Medulla oblongata (tissue), 1 donor: ENCODE measurements around the gene PFKFB3.
"Not testable (repeated sequence)": the region's sequence is repeated elsewhere in the genome, so short reads cannot be mapped to it uniquely, and the experiment has no call there.

Experiments
- DNase-seq: peaks from one replicate; pipeline ENCODE4 v3.0.0-alpha.2; 2015; ENCODE audit errors: extremely low spot score

Gene PFKFB3

DNA sequence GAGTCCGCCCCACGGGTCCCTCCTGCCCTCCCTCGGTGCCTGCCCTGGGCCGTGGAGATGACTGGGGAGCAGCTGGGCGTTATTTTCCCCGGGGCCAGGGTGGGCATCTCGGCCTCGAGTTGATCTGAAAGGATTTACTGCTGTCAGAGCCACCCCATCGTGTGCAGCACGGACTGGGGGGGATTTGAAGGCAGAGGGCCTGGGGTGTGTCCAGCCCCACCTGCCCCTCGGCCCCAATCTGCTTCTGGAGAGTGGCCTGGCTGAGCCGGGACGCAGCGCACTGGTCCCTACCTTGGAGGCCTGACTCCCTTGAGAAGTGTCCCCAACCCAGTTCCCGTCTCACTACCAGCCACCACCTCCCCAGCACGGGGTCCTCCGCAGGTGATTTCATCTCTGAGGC is 24.2 kb upstream of the PFKFB3 start:
- DNase-seq: no peak

DNA sequence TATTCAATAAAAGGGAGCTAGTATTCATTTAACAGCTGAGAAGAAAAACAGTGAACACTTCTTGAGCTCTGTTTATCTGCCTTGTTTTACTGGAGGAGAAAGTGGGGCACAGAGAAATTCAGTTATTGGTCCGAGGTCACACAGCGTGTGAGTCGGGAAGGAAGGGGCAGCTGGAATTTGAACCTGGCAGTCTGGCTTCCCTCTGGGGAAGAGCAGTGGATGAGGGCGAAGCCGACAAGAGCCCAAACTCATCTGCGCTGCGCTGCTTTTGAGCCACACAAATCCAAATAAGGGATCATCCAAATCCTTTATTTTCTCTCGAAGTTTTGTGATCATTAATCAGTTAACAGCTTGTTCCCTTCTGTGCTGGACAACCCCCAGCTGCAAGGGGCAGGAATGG is 23.7 kb upstream of the PFKFB3 start:
- DNase-seq: no peak

DNA sequence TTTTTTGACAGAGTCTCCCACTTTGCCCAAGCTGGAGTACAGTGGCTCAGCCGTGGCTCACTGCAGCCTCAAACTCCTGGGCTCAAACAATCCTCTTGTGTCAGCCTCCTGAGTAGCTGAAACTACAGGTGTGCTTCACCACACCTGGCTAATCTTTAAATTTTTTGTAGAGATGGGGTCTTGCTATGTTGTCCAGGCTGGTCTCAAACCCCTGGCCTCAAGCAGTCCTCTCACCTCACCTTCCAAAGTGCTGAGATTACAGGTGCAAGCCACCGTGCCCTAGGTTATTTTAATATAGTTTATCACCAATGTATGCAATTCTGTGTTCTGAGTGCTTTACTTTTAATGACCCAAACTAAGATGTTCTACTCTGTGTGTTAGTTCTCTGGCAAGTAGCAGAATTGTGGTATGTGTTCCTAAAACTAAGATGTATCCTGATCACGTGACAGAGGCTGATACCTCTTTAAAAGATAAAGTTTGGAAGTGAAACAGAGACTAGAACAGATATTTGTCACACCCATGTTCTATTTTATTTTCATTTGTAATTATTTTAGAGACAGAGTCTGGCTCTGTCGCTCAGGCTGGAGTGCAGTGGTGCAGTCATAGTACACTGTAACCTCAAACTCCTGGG is 22.1 kb upstream of the PFKFB3 start:
- DNase-seq: no peak

DNA sequence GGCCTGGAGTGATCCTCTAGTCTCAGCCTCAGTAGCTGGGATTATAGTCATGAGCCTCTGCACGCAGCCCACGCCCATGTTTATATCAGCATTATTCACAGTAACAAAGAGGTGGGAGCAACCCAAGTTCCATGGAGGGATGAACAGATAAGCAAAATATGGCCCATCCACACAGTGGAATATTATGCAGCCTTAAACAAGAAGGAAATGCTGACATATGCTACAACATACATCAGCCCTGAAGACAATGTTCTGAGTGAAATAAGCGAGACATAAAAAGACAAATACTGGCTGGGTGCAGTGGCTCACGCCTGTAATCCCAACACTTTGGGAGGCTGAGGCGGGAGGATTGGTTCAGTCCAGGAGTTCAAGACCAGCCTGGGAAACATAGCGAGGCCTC is 21.5 kb upstream of the PFKFB3 start:
- DNase-seq: no peak

DNA sequence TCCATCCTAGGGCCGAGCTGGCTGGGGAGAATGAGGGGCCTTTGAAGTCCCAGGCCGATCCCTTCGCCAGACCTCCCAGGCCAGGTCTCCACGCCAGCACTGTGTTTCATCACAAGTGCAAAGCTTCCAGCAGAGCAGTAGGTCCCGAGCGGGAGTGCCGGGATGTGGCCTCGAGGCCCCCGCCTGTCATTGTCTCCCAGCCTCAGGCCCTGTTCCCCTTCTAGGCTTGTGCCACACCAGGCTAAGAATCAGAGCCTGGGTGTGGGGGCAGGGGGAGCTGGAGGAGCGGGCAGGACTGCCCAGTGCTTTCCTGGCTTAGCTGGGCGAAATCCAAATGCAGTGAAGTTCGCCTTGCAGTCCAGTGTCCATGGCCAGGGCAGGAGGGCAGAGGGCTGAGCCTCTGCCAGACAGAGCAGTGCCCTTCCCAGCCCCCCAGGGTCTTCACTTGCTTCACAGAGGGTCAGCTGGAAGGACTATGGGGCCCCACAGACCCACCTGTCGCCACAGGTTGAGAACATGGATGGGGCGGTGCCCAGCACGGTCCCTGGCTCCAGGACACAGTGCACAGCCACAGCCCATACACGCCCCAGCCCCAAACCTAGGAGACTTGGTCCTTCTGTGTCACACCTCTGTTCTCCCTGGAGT is 20.2 kb upstream of the PFKFB3 start:
- DNase-seq: no peak

DNA sequence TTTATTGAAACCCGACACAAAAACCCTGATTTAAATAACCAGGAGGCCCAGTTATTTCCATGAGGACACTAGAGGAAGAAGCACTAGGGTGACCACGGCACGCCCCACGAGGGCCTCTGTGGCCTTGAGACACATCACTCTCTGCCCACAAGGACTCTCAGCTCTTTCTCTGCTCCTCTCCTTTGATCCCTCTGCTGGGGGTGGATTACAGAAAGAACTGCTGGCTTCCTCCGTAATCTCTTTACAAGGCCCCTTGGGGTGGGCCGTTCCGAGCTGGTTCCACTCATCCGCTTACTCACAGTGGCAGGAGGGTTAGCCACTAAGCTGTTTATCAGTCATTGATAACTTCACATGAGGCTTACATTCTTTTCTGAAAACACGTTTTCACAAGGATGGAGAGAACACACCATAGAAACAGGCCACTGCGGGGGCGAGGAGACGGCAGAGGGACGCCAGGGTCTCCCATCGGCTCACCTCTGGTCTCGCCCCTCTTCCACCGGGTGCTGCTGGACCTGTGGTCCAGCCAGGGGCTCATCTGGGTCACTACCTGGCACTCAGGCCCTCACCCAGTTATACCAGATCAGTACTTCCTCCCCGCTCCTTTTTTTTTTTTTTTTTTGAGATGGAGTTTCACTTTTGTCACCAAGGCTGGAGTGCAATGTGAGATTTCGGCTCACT is 17.6 kb upstream of the PFKFB3 start:
- no peak for DNase-seq

DNA sequence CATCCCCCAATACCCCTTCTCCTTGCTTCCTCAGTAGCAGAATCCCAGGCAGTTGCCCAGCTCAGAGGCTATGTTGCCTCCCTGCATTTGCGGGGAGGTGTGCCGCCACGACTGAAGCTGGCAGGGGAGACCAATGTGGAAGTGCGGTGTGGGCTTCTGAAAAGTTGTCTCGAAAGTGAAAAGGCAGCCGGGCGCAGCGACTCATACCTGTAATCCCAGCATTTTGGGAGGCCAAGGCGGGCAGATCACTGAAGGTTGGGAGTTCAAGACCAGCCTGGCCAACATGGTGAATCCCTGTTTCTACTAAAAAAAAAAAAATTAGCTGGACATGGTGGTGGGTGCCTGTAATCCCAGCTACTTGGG is 15.9 kb upstream of the PFKFB3 start:
- DNase-seq: no peak

DNA sequence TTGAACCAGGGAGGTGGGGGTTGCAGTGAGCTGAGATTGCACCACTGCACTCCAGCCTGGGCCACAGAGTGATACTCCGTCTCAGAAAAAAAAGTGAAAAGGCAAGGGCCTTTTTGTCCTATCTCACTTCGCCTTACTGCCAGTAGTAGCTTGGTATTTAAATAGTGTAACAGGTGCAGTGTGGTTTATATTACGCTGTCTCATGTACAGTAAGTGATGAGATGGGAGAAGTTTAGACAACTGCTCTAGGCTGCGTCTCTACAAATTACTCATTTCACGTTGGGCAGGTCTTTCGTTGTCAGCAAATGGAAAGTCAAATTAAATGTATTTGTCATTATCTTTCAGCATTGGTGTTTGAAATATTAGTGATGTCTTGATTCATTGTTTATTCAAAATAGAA is 15.5 kb upstream of the PFKFB3 start:
- DNase-seq: no peak

DNA sequence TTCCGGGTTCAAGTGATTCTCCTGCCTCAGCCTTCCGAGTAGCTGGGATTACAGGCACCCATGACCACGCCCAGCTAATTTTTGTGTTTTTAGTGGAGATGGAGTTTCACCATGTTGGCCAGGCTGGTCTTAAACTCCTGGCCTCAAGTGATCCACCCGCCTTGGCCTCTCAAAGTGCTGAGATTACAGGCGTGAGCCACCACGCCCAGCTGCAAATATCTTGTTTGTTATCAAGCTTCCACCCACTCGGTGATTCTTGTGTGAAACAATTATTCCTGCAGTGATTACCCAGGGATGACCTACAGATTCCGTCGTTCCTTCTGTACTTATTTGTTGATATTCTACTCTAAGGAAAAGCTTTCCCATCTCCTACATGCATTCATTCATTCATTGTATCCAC is 12.7 kb upstream of the PFKFB3 start:
- DNase-seq: not testable (repeated sequence)

DNA sequence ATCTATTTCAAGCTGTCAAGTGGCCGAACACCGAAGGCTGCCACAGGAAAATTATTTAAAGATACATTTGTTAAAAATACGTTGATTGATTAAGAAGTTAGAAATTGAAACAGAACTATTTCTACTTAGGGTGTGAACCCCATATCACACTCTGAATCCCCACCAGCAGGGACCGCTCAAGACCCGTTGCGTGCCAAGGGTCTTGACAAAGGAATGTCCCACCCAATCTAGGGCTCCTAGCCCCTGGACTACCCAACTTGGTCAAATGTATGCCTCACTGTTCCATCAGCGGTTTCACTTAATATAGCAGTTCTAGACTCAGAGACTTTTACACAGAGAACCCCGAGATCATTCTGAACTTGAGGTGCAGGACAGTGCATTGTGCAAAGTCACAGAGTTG is 11.6 kb upstream of the PFKFB3 start:
- DNase-seq: no peak

DNA sequence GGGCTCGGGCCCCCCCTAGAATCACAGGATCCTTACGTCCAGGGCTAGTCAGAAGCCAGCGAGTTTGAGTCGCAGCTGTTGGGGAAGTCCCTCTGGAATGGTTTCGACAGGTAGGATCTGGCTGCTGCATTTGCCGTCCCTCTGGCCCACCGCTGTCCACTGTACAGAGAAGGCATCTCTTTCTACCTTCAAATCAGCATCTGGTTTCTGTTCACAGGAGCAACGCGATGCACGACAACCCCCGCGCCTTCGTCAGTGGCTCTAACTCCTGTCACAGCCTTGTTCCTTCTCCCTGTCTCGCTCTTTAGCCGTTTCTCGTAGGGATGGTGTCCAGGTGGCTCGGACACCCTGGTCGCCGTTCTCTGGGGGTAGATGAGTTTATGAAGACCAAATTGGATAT is 11.2 kb upstream of the PFKFB3 start:
- no peak for DNase-seq

DNA sequence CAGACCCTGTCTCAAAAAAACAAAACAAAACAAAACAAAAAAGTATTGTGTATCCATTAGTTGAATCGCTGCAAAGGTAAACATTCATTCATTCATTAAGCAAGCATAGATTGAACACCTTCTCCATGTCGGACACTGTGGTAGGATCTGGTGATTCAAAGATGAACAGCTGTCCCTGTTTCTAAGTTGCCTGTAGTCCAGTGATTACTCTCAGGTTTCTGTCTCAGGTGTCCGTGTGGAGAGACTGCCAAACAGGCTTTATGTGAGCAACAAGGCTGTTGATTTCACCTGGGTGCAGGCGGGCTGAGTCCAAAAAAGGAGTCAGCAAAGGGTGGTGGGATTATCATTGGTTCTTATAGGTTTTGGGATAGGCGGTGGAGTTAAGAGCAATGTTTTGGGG is 9.4 kb upstream of the PFKFB3 start:
- not testable (repeated sequence) for DNase-seq

DNA sequence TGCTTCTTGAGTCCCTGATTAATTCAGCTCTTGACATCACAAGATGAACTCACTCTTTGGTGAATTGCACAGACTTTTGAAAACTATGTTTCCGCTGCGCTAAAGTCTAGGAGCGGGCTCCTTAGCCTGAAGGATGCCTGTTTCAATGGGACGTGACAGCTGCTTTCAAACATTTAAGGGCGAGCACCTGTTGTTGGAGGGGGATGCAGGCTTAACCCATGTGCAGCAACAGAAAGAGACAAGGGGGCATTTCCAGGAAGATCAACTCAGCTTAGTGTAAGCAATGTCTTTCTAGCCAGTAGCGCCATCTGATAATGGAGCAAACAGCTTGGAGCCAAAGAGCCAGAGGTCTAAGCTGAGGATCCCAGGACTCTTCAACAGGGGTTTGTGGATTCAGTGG is 8.4 kb upstream of the PFKFB3 start:
- DNase-seq: no peak

DNA sequence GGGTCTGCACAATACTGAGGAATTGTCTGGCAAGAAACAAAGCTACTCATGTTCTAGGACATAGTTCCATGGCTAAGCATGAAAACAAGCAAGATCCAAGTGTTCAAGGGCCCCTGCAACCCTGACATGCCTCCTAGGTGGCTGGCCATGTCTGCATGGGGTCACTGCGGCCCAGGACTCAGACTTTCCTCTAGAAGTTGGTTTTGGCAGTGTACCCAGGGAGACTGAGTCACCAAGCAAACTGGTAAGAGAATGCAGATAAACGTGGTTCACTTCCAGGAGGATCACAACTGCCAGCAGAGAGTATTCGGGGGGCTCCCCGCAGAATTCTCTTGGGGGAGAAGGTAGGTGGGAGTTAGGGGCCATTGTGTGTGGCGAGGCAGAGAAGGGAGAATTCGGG is 7.4 kb upstream of the PFKFB3 start:
- DNase-seq: no peak

DNA sequence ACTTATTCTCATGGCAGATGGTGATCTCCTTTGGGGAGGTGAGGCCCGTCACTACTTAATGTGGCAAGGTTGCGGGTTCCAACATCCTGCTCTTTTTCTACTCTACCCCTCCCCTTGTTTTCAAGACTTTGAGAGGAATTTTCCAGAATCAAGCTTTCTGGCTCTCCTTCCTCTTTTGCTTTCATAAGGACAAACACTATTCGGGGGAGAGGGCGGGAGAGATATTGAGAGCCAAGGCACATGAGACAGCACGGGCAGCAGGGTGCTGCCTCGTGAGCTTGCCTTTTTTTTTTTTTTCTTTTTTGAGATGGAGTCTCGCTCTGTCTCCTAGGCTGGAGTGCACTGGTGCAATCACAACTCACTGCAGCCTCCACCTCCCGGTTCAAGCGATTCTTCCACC is 6.9 kb upstream of the PFKFB3 start:
- peak; percentile 77 for DNase-seq

DNA sequence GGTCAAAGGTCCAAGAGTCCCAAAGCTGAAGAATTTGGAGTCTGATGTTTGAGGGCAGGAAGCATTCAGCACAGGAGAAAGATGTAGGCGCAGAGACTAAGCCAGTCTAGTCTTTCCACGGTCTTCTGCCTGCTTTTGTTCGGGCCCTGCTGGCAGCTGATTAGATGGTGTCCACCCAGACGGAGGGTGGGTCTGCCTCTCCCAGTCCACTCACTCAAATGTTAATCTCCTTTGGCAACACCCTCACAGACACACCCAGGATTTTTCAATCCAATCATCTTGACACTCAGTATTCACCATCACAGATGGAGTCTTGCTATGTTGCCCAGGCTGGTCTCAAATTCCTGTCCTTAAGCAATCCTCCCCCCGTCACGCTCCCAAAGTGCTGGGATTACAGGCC is 6.2 kb upstream of the PFKFB3 start:
- DNase-seq: not testable (repeated sequence)

DNA sequence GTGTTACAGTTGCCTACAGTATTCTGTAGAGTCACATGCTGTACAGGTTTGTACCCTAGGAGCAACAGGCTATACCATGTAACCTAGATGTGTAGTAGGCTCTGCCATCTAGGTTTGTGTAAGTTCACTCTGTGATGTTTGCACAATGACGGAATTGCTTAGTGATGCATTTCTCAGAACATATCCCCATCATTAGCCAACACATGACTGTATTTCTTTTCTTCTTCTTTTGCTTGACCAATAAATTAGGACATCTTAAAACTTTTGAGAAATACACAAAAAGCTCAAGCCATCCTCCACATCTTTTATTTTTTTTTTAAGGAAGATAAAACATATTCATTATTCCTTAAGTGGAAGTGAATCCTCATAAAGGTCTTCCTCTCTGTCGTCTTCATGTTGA is 5.4 kb upstream of the PFKFB3 start:
- DNase-seq: no peak

DNA sequence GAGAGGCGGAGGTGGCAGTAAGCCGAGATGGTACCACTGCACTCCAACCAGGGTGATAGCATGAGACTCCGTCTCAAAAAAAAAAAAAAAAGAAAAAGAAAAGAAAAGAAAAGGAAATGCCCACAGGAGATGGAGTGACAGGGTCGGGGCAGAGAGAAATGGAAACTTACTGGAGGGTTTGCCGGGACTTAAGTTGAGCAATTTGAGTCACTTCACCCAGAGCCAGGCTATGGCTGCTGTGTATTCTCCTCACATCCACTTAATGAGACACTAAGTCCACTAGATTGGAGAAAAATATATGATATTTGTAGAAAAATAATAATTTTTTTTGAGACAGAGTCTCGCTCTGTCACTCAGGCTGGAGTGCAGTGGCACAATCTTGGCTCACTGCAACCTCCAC is 4.6 kb upstream of the PFKFB3 start:
- DNase-seq: no peak

DNA sequence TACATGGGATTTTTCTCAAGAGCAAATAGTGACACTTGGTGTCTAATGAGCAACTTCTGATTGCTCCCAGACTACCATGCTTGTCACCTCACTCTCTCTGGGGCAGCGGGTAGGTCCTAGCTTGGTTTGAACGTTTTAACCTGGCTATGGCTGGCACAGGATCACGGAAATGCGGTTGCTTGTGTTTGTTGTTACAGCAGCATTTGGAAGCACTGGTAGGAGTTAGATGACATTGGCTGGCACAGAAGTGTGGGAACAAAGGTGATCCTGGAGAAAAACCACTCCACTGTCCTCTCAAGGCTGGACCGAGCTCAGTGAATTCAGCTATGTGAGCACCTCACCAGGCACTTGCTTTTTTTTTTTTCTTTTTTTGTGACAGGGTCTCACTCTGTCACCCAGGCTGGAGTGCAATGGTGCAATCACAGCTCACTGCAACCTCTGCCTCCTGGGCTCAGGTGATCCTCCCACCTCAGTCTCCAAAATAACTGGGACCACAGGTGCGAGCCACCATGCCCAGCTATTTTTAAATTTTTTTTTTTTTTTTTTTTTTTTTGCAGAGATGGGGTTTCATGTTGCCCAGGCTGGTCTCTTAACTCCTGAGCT is 3.5 kb upstream of the PFKFB3 start:
- DNase-seq: no peak

DNA sequence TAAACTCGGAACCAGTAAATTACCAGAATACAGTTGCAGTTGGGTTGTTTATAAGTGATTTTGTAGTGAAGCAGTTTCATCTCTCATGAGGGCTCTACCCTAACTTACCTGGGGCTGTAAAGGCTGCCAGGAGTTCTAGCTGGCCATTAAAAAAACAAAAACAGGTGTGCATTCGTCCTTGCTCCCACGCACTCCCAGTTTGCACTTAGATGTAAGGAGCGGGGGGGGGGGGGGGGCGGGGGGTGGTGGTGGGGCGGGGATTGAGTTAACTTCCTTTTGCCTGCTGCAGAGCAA is 2.3 kb upstream of the PFKFB3 start:
- no peak for DNase-seq

DNA sequence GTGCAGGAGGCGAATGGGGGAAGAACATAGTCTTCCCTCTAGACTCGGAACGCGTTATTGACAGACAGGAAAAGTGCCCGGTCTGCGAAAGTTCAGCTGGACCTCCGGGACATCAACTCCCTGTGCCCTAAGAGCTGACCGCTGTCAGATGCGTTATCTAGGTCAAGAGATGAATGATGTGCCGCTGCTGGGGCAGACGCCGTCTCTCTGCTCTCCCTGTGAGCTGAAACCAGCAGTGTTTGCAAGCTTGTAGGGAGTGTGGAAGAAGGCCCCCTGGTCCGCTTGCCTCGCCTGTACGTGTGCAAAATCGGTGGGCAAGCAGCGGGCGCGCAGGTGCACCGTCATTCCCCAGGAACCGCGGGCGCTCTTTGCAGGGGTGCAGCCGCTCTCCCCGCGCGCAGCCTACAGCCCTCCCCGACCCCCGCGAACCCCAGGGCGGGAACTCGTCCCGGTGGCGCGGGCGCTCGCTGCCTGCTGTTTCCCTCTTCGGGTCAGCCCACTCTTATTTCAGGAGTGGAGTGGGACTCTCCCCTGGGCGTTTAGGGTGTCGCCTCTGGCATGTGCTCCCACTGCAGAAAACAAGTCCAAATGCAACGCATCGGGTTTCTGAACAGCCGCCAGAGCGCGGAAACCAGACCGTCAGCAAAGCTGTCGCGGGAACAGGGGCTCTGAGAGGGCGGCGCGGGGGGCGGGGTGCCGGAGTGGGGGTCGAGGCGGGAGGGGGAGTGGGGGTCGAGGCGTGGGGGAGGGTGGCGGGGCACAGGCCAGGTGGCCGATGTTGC is 1.8 kb upstream of the PFKFB3 start:
- peak; percentile 54 for DNase-seq

DNA sequence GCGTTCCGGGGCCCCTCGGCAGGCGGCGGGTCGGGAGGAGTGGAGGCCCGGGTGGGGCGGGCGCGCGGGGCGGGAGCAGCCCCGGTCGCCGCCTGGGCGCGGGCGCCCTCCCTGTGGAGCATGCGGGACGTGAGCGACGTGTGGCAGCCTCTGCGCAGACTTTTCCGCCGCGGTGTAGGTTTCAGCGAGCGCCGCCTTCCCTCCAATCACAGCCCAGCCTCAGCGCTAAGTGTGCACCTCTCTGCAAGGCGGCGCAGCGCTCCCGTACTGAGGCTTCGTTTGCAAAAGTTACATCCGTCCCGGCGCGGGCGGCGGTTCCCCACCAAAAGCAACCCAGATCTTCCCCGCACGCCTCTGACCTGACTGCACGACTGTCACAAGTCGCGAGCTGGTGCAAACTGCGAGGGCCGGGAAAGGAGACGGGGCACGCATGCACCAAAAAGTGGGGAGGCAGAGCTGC is 1.2 kb upstream of the PFKFB3 start:
- DNase-seq: peak; percentile 59
